ENCODE data around the gene ARHGAP10. TPM values are rescaled to one million over a fixed set of nuclear protein-coding genes. Genes with fewer than 3 reads are reported as not detected.

The ARHGAP10 gene
- total RNA-seq, 2 donors from 2014 or later = 14.6 to 23.3 TPM

DNA sequence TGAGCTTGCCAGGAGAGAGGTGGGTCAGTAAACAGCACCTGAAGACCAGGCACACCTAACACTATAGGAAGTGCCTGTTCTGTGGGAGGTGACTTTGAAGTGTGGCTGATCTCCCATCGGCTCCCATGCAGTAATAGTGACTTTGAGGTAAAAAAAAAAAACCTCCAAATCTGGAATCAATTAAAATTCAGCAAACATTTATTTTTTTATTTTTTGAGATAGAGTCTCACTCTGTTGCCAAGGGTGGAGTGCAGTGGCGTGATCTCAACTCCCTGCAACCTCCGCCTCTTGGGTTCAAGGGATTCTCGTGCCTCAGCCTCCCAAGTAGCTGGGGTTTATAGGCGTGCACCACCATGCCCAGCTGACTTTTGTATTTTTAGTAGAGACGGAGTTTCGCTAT is 32.4 kb downstream of the ARHGAP10 start:
- H3K27me3 Mint-ChIP-seq = no peaks in the 10 kb centered on the region
- peaks cover 17% of the 10 kb centered on the region for H3K4me1 Mint-ChIP-seq
- H3K36me3 Mint-ChIP-seq (ENCODE audit: low read depth) = peaks cover 2% of the 10 kb centered on the region
- no peaks in the 10 kb centered on the region for H3K9me3 ChIP-seq (ENCODE audit: control insufficient read depth, low read length, poor library complexity, severe bottlenecking)
- DNase-seq = no peak
- H3K4me3 Mint-ChIP-seq = no peak overlapping the region
- ATAC-seq = no peak
- H3K27ac Mint-ChIP-seq = peak overlapping the region; percentile 2

DNA sequence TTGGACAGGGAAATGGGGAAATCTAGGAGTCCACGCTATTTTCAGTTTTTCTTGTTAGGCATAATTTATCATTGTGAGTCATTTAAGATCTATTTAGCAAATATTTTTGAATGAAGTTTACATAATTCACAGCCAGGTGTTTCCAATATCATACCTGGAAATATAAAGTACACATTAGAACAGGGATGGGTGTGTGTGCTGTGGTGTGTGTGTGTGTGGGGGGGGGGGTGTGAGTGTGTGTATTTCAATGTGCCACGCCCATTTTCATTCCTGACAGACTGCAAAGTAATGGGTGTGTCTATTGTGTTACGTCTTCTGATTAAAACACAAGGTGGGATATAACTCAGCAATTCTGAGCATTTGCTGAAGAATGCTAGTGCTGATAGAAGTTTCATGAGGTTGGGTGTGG is 33.2 kb downstream of the ARHGAP10 start:
- no peak for ATAC-seq
- Mint-ChIP-seq H3K27ac (peak overlapping the region; percentile 2), H3K4me1 (peaks cover 14% of the 10 kb centered on the region)

GRCh38 chr4:147768113-147768512 is 36.2 kb downstream of the ARHGAP10 start:
- H3K27ac Mint-ChIP-seq = no peak overlapping the region
- ATAC-seq (peak; percentile 42), DNase-seq (no peak)

More for the DNA sequence above, 33.2 kb downstream of the ARHGAP10 start:
- Mint-ChIP-seq H3K4me3 (peak overlapping the region; percentile 49), H3K27me3 (no peaks in the 10 kb centered on the region), H3K36me3 (ENCODE audit: low read depth) (peaks cover 2% of the 10 kb centered on the region)
- no peaks in the 10 kb centered on the region for H3K9me3 ChIP-seq (ENCODE audit: control insufficient read depth, low read length, poor library complexity, severe bottlenecking)
- no peak for DNase-seq

GRCh38 chr4:147769386-147769785 is 37.5 kb downstream of the ARHGAP10 start:
- H3K4me1 Mint-ChIP-seq = peaks cover 14% of the 10 kb centered on the region

More at GRCh38 chr4:147768113-147768512, 36.2 kb downstream of the ARHGAP10 start:
- Mint-ChIP-seq H3K27me3 (no peaks in the 10 kb centered on the region), H3K4me1 (peaks cover 16% of the 10 kb centered on the region), H3K4me3 (no peak overlapping the region), H3K36me3 (ENCODE audit: low read depth) (no peaks in the 10 kb centered on the region)
- H3K9me3 ChIP-seq (ENCODE audit: control insufficient read depth, low read length, poor library complexity, severe bottlenecking) = no peaks in the 10 kb centered on the region

DNA sequence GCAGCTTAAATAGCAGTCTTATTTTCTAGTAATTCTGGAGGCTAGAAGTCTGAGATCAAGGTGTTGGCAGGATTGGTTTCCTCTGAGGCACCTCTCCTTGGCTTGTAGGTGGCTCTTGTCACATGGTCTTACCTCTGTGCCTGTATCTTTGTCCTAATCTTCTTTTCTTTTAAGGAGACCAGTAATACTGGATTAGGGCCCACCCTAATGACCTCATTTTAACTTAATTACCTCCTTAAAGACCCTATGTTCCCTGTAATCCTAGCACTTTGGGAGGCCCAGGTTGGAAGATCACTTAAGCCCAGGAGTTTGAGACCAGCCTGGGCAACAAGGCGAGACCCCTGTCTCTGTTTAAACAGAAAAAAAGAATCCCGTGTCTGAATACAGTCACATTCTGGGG is 38.9 kb downstream of the ARHGAP10 start:
- H3K27ac Mint-ChIP-seq = no peak overlapping the region
- no peak for ATAC-seq
- no peak for DNase-seq
- H3K4me3 Mint-ChIP-seq = no peak overlapping the region
- H3K27me3 Mint-ChIP-seq = no peaks in the 10 kb centered on the region
- H3K4me1 Mint-ChIP-seq = peaks cover 14% of the 10 kb centered on the region
- no peaks in the 10 kb centered on the region for H3K9me3 ChIP-seq (ENCODE audit: control insufficient read depth, low read length, poor library complexity, severe bottlenecking)
- H3K36me3 Mint-ChIP-seq (ENCODE audit: low read depth) = no peaks in the 10 kb centered on the region

More at GRCh38 chr4:147769386-147769785, 37.5 kb downstream of the ARHGAP10 start:
- H3K36me3 Mint-ChIP-seq (ENCODE audit: low read depth) = no peaks in the 10 kb centered on the region
- no peaks in the 10 kb centered on the region for H3K9me3 ChIP-seq (ENCODE audit: control insufficient read depth, low read length, poor library complexity, severe bottlenecking)
- DNase-seq = no peak
- H3K27me3 Mint-ChIP-seq = no peaks in the 10 kb centered on the region
- no peak overlapping the region for H3K27ac Mint-ChIP-seq
- ATAC-seq = no peak
- no peak overlapping the region for H3K4me3 Mint-ChIP-seq

- Mint-ChIP-seq H3K4me3 (no peak overlapping the region), H3K27me3 (no peaks in the 10 kb centered on the region), H3K36me3 (ENCODE audit: low read depth) (no peaks in the 10 kb centered on the region), H3K27ac (peak overlapping the region; percentile 45), H3K4me1 (peaks cover 14% of the 10 kb centered on the region)
- ATAC-seq (no peak), DNase-seq (no peak)
- no peaks in the 10 kb centered on the region for H3K9me3 ChIP-seq (ENCODE audit: control insufficient read depth, low read length, poor library complexity, severe bottlenecking)
These were observed 40.2 kb downstream of the ARHGAP10 start for GRCh38 chr4:147772056-147772455.

- H3K27me3 Mint-ChIP-seq = no peaks in the 10 kb centered on the region
These were observed 40.6 kb downstream of the ARHGAP10 start for GRCh38 chr4:147772459-147772969.

DNA sequence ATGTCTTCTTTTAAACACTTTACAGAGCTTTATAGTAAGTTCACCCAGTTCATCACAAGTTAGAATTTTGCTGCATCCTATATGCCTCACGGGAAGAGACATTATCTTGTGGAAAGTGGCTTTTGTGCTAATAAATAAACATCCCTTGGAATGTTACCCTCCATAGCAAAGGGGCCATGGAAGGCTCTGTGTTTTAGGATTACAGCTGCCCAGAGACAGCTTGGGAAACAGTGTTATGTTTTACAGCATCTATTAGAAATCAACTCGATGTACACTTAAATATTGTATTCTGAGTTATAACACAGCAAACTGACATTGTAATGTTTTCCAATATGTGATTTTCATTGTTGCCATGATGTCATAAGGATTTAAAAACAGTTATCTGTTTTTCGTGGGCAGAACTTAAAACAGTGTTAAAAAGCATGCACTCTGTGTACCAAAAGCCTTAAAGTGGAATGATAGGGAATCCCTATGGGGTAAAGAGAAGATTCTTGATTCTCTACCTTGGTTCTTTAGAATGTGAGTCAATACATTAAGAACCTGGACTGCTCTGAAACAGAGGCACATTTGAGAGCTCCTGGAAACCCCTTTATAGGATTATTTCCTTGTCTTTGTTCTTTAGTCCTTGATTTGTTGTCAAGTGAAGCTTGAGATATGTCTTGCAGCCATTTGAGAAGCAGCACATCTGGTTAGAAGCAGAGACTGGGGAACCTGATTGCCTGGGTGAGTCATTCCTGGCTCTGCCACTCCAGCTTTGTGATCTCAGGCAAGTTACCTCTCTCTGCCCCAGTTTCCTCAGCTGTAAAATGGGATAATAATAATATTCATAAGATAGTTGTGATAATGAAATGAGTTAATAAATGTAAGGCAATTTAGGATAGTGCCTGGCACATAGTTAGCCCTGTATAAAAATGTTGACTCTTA is 41.6 kb downstream of the ARHGAP10 start:
- Mint-ChIP-seq H3K4me3 (no peak overlapping the region), H3K36me3 (ENCODE audit: low read depth) (no peaks in the 10 kb centered on the region), H3K27ac (no peak overlapping the region), H3K4me1 (peaks cover 17% of the 10 kb centered on the region), H3K27me3 (no peaks in the 10 kb centered on the region)
- no peak for DNase-seq
- no peak for ATAC-seq
- no peaks in the 10 kb centered on the region for H3K9me3 ChIP-seq (ENCODE audit: control insufficient read depth, low read length, poor library complexity, severe bottlenecking)

More at GRCh38 chr4:147772459-147772969, 40.6 kb downstream of the ARHGAP10 start:
- no peak for ATAC-seq
- no peak for DNase-seq
- no peaks in the 10 kb centered on the region for H3K9me3 ChIP-seq (ENCODE audit: control insufficient read depth, low read length, poor library complexity, severe bottlenecking)
- no peak overlapping the region for H3K4me3 Mint-ChIP-seq
- H3K27ac Mint-ChIP-seq = peak overlapping the region; percentile 45
- no peaks in the 10 kb centered on the region for H3K36me3 Mint-ChIP-seq (ENCODE audit: low read depth)
- H3K4me1 Mint-ChIP-seq = peaks cover 14% of the 10 kb centered on the region

DNA sequence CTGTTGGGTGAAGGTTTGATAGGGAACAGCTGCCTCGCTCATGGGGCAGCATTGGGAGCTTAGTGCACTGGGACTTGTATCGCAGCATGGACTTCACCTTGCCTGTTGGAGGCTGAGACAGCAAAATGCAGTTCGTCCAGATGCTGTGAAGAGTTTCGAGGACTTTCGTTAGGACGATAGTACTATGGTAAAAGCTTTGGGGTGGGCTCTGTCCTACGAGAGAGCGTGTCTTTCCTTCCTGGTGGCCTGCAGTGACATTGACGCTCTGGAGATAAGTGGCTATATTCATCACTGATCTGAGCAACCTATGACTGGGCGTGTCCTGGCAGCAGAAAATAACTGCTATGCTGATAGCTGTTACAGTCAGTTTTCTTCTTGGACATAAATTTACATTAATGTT is 44.8 kb downstream of the ARHGAP10 start:
- DNase-seq = no peak
- no peaks in the 10 kb centered on the region for H3K9me3 ChIP-seq (ENCODE audit: control insufficient read depth, low read length, poor library complexity, severe bottlenecking)
- Mint-ChIP-seq H3K4me1 (peaks cover 38% of the 10 kb centered on the region), H3K27me3 (no peaks in the 10 kb centered on the region), H3K36me3 (ENCODE audit: low read depth) (no peaks in the 10 kb centered on the region), H3K4me3 (no peak overlapping the region), H3K27ac (peak overlapping the region; percentile 24)
- ATAC-seq = no peak

DNA sequence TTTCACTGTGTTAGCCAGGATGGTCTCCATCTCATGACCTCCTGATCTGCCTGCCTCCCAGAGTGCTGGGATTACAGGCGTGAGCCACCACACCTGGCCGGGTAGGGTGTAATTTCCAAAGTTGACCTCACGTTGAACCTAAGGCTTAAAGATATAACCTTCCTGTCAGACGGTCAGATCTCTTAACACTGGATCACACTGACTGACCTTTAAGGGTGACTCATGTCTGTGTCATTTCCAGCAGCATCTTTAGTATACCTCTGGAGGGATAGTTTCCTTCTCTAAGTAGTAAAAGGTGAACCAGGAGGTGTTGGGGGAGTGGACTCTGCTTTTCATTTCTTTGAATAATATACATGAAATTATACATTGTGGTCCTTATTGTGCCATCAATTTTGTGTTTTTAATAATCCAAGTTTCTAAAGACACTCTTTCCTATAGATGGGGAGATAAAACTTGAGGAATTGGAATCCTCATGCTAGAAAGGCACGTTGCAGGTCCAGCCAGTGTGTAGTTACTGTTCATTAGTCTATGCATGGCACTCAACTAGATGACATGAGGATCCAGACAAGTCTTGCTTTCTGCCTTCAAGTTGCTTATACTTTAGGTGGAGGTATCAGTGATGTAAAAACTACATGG is 45.7 kb downstream of the ARHGAP10 start:
- Mint-ChIP-seq H3K4me3 (no peak overlapping the region), H3K27ac (peak overlapping the region; percentile 24), H3K4me1 (peaks cover 42% of the 10 kb centered on the region), H3K27me3 (no peaks in the 10 kb centered on the region), H3K36me3 (ENCODE audit: low read depth) (no peaks in the 10 kb centered on the region)
- ATAC-seq = no peak
- H3K9me3 ChIP-seq (ENCODE audit: control insufficient read depth, low read length, poor library complexity, severe bottlenecking) = no peaks in the 10 kb centered on the region
- DNase-seq = no peak

- Mint-ChIP-seq H3K36me3 (ENCODE audit: low read depth) (no peaks in the 10 kb centered on the region), H3K27ac (peak overlapping the region; percentile 66), H3K4me1 (peaks cover 37% of the 10 kb centered on the region), H3K27me3 (no peaks in the 10 kb centered on the region), H3K4me3 (peak overlapping the region; percentile 37)
- no peak for DNase-seq
- no peaks in the 10 kb centered on the region for H3K9me3 ChIP-seq (ENCODE audit: control insufficient read depth, low read length, poor library complexity, severe bottlenecking)
- peak; percentile 20 for ATAC-seq
These were observed 47.1 kb downstream of the ARHGAP10 start for GRCh38 chr4:147778942-147779341.

DNA sequence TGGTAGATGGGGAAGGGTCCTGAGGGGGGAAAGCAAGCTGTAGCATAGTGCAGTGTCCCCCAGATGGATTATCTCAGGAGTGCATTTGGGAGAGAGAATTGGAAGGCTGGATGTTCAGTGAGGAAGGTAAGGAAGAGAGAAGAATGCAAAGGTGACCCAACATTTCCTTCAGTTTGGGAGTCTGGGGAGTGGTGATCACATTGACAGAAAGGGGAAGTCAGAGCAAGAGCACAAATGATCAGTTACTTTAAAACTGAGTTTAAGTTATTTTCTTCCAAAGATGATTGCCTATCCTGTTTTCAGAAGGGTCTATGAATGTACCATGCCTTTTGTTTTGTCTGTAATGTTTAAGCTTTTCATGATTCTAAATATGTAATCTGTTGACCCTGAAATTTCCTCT is 47.6 kb downstream of the ARHGAP10 start:
- no peak for DNase-seq
- Mint-ChIP-seq H3K27ac (peak overlapping the region; percentile 72), H3K4me3 (peak overlapping the region; percentile 37), H3K36me3 (ENCODE audit: low read depth) (no peaks in the 10 kb centered on the region), H3K27me3 (no peaks in the 10 kb centered on the region), H3K4me1 (peaks cover 37% of the 10 kb centered on the region)
- H3K9me3 ChIP-seq (ENCODE audit: control insufficient read depth, low read length, poor library complexity, severe bottlenecking) = no peaks in the 10 kb centered on the region
- ATAC-seq = no peak

DNA sequence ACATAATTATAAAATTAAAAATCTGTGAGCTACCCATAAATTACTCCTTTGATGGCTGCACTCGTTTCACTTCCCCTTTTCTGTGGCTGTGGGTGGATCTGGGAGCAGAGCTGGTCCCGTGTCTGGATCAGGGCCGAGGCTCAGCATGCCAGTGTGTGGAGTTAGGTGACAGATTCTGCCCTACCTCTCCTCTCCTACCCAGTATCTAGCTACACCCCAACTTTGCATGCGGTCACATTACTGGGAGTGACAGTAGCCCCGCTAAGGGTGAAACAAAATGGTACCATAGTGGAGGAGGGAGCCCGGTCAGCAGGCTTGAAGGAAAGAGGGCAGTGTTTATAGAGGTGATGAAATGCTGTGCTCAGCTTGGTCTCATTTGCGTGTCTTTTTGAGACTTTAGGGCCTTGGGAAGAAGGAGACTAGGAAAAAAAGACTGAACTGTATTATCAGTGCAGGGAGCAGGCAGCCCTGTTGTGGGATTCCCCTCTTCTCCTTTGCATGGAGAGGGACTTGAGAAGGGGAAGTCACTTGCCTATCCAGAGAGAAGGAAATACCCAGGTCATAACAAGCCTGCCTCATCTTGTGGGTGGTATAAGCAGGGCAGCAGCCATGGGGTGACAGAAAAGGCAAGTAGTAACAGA is 48.4 kb downstream of the ARHGAP10 start:
- H3K36me3 Mint-ChIP-seq (ENCODE audit: low read depth) = no peaks in the 10 kb centered on the region
- ATAC-seq = peak; percentile 69
- peaks cover 35% of the 10 kb centered on the region for H3K4me1 Mint-ChIP-seq
- H3K9me3 ChIP-seq (ENCODE audit: control insufficient read depth, low read length, poor library complexity, severe bottlenecking) = no peaks in the 10 kb centered on the region
- H3K27me3 Mint-ChIP-seq = no peaks in the 10 kb centered on the region
- H3K4me3 Mint-ChIP-seq = peak overlapping the region; percentile 67
- no peak for DNase-seq
- peak overlapping the region; percentile 72 for H3K27ac Mint-ChIP-seq
